Hematopoietic multipotent progenitor cell treated with erythropoietin and hydrocortisone succinate and interleukin-3 and kit ligand, for 4 days (in vitro differentiated cells): Measurements from ENCODE around the gene KCNQ1.

Source experiments
- DNase-seq: peaks from one replicate; pipeline ENCODE4 v3.0.0-alpha.2; 2015

Gene KCNQ1

DNA sequence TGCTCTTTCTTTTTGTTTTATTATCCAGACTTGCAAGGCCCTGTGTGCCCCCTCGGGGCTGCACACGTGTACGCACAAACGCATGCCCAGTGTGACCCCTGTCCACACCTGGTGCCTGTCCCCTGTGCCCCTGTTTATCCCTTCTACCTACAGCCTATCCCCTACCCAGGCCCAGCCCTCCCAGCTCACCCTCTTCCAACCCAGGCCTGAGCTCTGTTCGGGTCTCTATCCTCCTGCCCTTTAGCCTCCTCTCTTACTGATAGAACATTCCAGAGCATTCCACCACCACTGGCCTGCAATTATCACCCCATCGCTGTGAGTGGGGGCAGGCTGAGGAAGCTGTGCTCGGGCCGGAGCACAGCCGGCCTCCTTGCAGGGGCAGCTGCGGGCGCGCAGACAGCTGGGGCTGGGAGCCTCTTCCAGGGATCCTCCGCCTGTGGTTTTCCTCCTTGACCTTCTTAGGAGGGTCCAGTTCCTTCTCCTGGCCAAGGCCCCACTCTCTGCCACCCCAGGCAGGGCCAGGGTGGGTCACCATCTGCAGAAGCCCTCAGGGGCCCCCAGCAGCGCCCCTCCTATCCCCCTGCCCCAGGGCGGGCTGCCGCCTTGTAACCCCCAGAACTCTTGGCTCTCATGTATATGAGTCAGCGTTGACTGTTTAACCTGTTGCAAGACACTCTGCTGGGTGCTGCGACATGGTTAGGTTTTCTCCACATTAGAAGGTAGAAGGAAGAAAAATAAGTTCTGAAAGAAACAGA, 296.7 kb downstream of the KCNQ1 start:
- DNase-seq: peak; percentile 58

GRCh38 chr11:2742201-2742600, 297.4 kb downstream of the KCNQ1 start:
- no peak for DNase-seq

- DNase-seq: no peak
These were observed 298.0 kb downstream of the KCNQ1 start for GRCh38 chr11:2742611-2743426.

- DNase-seq: no peak
These were observed 298.8 kb downstream of the KCNQ1 start for GRCh38 chr11:2743427-2744110.

- DNase-seq: no peak
These were observed 299.4 kb downstream of the KCNQ1 start for GRCh38 chr11:2744166-2744565.

- DNase-seq: no peak
These were observed 300.7 kb downstream of the KCNQ1 start for GRCh38 chr11:2745511-2745910.

DNA sequence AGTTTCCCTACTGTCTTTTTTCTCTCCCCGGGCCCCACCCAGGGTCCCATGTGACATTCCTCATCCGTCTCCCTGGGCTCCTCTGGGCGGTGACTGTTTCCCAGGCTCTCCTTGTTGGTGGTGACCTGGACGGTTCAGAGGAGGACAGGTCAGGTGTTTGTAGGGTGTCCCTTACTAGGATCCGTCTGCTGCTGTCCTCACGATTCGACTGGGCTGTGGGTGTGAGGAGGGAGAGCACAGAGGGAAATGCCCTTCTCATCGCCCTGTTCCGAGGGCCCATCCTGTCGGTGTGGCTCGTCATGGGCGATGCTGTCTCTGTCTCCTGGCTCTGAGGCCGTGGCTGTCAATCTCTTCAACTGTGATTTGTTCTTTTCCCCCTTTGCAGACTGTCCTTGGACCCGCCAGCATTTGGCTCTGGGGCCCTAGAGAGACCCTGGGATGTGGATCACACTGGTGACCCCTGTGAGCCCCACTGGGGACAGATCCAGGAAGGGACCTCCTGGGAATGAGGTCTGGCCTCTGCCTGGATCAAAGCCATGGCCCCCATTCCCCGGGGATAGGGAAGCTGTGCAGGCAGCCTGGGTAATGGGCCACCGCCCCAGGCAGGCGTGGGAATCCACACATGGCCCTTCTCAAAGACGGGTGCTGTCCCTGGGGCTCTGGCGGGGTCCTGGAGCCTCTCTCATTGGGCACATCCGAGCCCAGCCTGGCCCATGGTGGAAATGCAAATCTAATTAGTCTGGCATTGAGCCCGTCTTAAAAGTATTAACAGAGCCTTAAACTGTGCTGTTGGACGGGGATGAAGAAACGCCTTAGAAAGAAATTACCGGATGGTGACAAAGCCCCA, 301.8 kb downstream of the KCNQ1 start:
- DNase-seq: no peak

GRCh38 chr11:2747248-2748027, 302.6 kb downstream of the KCNQ1 start:
- DNase-seq: no peak

DNA sequence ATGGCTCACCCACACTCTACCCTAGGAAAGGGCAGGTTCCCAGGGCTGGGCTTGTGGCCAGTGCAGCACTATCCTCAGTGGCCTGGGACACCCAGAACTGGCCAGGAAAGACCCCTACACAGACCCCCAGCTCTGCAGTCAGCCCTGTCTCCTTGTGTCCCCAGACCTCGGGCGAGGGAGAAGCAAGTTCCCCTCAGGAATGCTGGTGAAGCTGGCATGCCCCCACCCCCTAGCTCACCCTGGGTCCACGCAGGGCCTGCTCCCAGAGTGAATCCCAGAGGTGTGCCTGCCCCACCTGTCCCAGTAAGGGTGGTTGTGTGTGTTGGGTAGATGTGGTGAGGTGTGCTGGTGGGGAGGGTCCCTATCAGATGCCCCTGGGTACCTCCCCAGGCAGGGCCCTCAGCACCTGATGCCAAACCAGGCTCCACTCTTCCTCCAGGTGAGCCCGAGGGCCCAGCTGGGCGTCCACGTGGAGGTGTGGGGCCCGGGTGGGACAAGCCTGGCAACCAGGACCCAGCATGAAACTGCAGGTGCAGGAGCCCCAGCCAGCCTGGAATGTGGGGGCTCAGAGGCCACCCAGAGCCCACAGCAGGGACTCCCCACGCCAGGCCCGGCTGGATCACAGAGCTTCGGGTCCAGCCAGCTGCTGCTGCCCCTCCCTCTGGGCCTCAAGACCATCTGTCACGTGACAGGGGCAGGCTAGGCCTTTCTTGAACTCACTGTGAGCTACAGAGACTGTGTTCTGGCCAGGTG, 303.4 kb downstream of the KCNQ1 start:
- no peak for DNase-seq

GRCh38 chr11:2748814-2749554, 304.2 kb downstream of the KCNQ1 start:
- no peak for DNase-seq

- no peak for DNase-seq
These were observed 305.4 kb downstream of the KCNQ1 start for GRCh38 chr11:2750101-2750681.

GRCh38 chr11:2750682-2751522, 306.1 kb downstream of the KCNQ1 start:
- no peak for DNase-seq

DNA sequence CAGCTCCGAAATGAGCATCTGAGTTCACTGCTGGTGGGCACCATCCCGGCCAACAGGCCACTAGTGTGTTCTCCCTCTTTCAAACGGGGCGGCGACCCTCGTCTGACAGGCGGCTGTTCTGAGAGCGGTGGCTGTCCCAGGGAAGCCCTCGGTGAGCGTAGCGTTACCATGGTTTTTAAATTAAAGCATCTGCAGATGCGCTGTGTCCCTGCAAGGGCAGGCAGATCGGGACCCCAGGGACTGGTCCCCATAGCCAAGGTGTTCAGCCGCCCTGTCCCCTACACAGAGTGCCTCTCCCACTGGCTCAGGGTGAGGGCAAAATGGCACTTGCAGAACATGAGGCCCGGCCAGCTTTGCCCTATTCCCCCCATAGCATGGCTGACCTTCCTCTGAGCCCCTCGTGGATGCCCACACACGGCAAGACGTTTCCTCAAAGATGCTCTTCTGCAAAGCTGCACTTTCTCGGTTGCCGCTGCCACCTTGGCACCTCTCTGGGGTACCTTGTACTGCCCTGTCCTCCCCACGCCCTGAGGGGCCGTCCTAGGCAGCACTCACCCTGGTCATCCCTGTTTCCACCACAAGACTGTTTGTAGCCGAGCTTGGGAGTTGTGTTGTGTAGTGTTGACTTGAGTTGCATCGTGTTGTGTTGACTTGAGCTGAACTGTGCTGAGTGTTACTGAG, 306.9 kb downstream of the KCNQ1 start:
- DNase-seq: no peak

DNA sequence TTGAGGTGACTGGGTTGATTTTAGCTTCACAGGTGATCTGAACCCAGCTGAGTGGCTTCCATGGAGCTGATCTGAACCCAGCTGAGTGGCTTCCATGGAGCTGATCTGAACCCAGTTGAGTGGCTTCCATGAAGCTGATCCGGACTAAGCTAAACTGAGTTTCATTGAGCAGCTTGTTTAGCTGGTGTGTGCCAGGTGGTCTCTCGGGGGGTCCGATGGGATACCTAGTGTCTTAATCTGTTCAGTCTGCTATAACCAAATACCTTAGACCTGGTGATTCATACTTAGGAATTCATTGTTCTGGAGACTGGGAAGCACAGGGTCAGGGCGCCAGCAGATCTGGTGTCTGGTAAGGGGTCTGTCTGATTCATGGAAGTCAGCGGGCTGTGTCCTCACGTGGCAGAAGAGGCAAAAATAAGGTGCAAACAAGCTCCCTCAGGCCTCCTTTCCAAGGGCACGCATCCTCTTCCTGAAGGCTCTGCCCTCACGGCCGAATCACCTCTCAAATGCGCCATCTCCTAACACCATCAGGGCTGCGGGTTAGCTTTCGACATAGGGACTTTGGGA, 307.5 kb downstream of the KCNQ1 start:
- DNase-seq: no peak

GRCh38 chr11:2752923-2753322, 308.1 kb downstream of the KCNQ1 start:
- no peak for DNase-seq

GRCh38 chr11:2754008-2754407, 309.2 kb downstream of the KCNQ1 start:
- DNase-seq: no peak

- no peak for DNase-seq
These were observed 310.3 kb downstream of the KCNQ1 start for GRCh38 chr11:2755071-2755470.

DNA sequence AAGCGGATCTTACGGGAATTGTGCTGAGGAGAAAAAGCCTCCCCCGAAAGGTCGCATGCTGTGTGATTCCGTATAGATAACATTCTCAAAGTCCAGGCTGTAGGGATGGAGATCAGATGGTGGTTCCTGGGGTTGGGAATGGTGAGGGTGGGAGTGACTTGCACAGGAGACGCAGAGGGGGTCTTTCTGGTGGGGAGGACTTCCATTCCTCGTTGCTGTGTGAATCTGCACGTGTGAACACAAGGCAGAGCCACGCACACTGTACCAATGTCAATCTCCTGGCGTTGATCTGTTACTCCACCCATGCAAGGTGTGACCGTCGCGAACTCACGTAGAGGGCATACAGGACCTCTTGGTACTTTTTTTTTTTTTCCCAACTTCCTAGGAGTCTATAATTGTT, 313.9 kb downstream of the KCNQ1 start:
- DNase-seq: no peak
